GM19468 (cell line): ENCODE measurements around the gene PER1.
A peak's percentile ranks its signal among the peaks of the same experiment; 100 is the strongest.

ENCODE experiments used
- ATAC-seq: cut with Tn5 transposase; IDR thresholded peaks from one replicate; pipeline ENCODE4 v1.9.1; 2021; ENCODE audit warnings: mild to moderate bottlenecking, moderate library complexity, moderate number of reproducible peaks; ENCODE audit not compliant: unreplicated experiment; ENCODE audit errors: extremely low read depth

The PER1 gene

GRCh38 chr17:8155231-8155995 is 3.2 kb upstream of the PER1 start:
- no peak for ATAC-seq

DNA sequence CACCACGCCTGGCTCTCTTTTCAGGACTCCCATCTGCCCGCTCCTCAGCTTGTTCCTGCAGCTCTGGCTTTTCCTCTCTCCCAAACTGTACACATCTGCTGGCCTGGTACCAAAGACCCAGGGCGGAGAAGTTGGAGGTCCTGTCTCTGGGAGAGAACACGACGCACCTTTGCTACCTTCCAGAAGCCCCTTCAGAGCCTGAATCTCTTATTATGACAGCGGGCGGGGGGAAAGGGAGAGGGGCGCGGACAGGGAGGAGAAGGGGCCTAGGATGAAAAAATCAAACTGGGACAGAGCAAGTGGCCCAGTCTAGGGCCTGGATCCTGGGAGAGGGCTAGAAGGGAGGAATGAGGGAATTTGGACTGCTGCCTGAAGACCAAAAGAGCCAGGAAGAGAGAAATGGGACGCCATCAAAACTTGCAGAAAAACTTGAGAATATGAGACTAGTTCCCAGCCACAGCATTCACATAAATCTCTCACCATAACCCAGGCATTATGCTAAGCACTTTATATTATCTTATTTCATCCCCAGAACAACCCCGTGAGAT is 2.5 kb upstream of the PER1 start:
- no peak for ATAC-seq

- ATAC-seq, result no peak
Observed at GRCh38 chr17:8153957-8154607, 1.9 kb upstream of the PER1 start.

DNA sequence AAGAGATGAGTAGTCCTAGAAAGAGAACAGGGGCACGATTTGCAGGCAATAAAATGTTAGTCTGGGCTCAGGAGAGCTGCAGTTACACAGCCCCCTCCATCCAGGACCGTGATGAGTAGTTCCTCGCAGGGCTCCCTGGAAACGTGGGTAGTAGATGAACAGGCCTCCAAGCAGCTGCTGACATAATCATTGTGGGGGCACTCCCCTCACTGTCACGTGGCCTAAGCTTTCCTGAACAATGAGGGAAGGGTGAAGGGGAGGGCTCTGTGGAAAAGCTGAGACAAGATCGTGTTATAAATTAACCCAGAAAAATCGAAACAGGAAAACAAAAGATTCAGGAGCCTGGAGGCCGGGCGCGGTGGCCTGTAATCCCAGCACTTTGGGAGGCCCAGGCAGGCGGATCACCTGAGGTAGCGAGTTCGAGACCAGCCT is 1.3 kb upstream of the PER1 start:
- ATAC-seq, result no peak

DNA sequence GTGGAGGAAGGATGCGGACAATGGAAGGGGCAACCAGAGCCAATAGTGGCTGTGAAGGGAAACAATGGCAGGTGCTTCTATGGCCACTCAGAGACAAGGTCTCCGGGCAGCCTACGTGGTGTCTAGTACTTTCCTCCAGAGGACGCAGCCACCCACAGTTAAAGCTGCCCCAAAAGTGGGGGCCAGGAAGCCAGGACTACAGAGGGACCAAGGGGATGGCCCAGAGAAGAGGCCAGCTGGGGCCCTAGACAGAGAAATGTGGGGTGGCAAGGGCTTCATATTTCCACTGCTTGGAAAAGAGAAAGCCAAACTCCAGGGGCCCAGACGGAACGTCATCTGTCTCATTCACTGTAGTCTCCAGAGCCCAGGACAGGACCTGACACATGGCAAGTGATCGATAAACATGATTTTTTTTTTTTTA is 837 bp upstream of the PER1 start:
- no peak for ATAC-seq

DNA sequence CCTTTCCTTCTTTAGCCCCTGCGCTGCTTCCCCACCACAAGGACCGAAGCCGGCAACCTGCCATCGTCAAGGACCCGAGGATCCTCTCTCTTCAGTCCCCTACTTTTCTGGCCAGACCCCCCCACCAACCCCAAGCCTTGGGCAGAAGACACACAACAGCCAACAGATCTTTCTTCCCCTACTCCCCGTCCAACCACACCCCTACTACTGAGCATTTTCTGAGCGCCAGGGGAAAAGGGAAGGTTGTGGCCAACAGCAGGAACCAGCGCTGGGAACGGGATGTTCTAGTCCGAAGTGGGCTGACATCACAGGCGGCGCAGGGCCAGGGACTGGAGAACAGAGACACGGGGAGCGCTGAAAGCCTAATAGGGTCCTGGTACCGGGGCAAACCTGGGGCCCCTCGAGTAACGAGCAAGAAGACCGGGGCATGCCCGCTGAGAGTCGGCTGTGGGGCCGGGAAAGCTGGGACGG is 528 bp downstream of the PER1 start:
- ATAC-seq, result no peak

DNA sequence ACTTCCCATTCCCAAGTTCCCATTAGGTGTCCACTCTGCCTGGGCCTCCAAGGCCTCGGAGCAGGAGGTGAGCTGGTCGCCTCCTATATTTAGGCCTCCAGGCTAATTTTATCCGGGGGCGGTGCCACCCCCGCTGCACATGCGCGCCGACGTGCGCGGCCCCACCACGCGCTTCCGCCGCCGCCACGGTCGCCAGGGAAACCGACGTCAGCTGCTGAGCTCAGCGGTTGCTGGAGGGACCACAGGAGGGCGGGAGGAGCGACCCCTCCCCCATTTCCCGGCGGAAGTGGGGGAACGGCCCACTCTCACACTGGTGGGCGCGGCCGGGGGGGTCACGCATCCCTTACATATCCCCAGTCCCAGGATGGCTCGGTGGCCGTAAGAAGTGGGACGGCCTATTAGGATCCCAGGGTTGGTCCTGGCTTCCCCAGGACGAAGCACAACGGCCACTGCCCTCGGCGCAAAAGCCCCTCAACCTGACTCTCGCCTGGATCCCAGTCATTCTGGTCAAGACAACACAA is 1.0 kb downstream of the PER1 start:
- ATAC-seq, result peak; percentile 42

DNA sequence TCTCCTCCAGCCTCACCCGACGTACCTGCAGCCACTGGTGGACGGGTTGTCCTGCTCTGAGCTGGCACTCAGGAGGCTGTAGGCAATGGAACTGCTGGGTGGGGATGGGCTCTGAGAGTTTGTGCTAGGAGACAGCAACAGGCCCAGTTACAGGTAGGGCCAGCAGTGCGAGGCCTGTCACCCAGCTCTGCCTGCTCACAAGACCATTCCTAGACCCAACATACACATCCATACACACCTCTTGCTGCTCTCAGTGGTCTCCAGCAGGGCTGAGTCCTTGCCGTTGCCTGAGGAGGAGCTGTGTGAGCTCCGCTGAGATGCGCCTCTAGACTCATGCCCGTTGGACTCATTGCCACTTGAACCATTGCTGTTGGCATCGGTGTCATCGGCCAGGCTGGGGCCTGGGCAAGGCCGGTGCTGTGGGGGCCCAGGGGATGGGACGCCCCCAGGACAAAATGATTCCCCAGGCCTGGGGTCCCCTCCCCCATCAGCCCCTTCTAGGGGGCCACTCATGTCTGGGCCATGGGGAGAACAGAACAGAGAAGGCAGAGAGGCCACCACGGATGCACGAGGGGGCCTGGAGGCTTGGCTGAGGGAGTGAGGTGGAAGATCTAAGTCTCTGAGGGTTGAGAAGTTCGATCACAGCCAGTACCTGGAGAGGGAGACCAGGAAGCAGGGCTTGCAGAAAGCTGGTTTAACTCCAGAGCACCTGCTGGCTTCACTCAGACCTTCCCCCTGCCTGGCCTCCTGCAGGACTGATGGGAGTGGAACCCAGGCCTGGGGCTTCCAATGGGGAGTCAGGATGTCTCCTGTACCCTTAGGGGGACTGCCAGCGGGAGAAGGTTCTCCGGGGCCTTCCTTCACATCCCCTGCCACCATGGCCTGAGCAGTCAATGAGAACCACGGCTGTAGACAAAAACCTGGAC is 1.7 kb downstream of the PER1 start:
- ATAC-seq, result no peak

DNA sequence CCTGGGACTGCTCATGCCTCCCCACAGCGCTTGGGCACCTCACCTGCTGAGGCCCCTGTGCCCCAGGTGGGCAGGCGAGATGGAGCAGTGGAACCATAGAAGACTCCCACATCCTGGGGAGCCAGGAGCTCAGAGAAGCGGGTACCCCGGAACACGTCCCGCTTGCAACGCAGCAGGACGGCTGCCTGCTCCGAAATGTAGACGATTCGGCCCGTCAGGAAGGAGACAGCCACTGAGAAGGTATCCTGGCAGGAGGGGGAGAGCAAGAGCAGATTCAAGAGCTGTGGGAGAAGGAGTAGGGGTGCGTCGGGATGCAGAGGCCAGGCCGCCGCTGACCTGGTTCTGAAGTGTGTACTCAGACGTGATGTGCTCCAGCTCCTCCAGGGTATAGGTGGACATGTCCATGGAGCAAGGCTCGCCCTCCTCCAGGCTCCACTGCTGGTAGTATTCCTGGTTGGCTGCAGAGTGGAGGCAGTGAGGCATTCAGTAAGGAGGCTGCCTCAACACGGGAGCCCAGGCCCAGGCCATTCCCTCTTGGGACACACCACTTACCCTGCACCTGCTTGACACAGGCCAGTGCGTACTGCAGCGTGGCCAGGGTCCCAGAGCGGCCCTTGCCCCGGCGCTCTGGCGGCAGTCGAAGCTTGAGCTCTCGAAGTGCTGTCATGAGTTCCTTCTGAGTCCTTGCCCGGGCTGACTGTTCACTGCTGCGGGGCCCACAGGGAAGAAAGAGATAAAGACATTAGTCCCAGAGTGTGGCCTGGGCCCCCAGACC is 2.6 kb downstream of the PER1 start:
- no peak for ATAC-seq

- no peak for ATAC-seq
Observed at GRCh38 chr17:8148560-8148959, 3.6 kb downstream of the PER1 start.

DNA sequence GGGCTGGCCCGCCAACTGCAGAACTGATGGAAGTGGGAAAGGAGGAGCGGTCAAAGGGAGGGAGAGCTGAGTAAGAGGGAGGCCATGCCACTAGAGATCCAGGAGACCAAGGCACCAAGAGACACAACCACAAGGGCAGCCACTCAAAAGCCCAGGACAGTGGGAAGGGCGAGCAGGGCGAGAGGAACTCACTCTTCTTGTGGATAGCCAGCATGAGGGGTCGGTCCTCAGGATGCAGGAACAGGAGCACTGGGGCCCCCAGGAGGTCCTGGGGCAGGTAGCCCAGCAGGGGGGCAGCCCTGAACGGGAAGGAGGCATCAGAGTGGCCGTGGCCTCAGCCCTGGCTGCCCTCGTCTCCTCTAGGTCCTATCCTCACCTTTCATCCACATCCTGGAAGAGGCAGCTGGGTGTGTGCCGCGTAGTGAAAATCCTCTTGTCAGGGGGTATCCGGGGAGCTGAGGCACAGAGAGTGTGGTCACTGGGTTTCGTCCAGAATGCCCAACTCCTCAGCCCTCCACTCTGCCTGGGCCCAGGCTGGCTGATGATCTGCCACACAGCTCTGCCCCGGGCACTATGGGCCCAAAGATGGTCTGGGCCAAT is 4.3 kb downstream of the PER1 start:
- ATAC-seq, result no peak

GRCh38 chr17:8147141-8147804 is 4.9 kb downstream of the PER1 start:
- ATAC-seq, result no peak

DNA sequence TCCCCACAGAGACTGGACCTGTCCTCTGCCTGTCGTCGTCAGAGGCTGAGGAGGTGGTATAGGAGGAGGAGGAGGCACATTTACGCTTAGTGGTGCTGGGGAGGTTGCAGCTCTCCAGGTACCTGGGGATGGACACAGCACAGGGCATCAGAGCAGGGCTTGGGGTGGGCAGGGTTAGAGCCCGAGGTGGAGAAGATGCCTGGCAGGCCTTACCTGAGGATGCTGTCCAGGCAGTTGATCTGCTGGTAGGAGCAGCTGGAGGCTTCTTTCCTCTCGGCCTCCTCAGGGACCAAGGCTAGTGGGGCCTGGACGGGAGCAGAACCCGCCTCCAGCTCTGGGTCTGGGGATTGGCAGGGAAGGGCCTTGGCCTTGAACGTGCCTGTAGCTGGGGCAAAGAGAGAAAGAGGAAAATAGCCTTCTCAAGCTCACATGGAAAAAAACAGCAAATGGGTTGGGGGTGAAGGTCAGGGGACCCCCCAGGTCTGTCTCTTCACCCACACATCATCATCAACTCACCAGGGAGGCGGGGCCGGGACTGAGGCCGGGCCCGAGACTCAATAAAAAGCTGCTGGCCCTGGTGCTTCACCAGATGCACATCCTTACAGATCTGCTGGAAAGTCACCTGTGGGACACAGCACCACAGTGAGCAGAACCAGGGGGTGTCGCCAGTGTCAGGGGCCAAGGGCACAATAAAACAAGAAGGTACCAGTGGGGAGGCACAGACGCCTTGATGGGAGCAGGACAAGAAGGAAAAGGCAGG is 5.6 kb downstream of the PER1 start:
- no peak for ATAC-seq

- ATAC-seq, result no peak
Observed at GRCh38 chr17:8145811-8146210, 6.4 kb downstream of the PER1 start.

GRCh38 chr17:8144401-8145231 is 7.6 kb downstream of the PER1 start:
- no peak for ATAC-seq

- no peak for ATAC-seq
Observed at GRCh38 chr17:8143581-8144400, 8.4 kb downstream of the PER1 start.
